RKO (cell line): ENCODE data around the gene HSD17B14.
"Not testable (repeated sequence)": the region's sequence is repeated elsewhere in the genome, so short reads cannot be mapped to it uniquely, and the experiment has no call there.

Source experiments
- DNase-seq: peaks from one replicate; pipeline ENCODE4 v3.0.0-alpha.2; 2016; ENCODE audit warnings: low spot score

Gene HSD17B14

GRCh38 chr19:48867123-48867745 lies 30.9 kb upstream of the HSD17B14 start:
- DNase-seq, result no peak

- DNase-seq, result no peak
These were observed 30.4 kb upstream of the HSD17B14 start for GRCh38 chr19:48866692-48867091.

- DNase-seq, result no peak
These were observed 26.5 kb upstream of the HSD17B14 start for GRCh38 chr19:48862827-48863226.

GRCh38 chr19:48861313-48861712 lies 25.0 kb upstream of the HSD17B14 start:
- DNase-seq, result no peak

- DNase-seq, result no peak
These were observed 23.7 kb upstream of the HSD17B14 start for GRCh38 chr19:48859711-48860572.

- DNase-seq, result no peak
These were observed 22.9 kb upstream of the HSD17B14 start for GRCh38 chr19:48858984-48859710.

GRCh38 chr19:48856921-48857320 lies 20.6 kb upstream of the HSD17B14 start:
- no peak for DNase-seq

GRCh38 chr19:48854103-48854502 lies 17.8 kb upstream of the HSD17B14 start:
- DNase-seq, result no peak

GRCh38 chr19:48853483-48853882 lies 17.2 kb upstream of the HSD17B14 start:
- DNase-seq, result no peak

- no peak for DNase-seq
These were observed 16.0 kb upstream of the HSD17B14 start for GRCh38 chr19:48852292-48852691.

GRCh38 chr19:48846659-48847058 lies 10.4 kb upstream of the HSD17B14 start:
- not testable (repeated sequence) for DNase-seq

GRCh38 chr19:48845384-48845783 lies 9.1 kb upstream of the HSD17B14 start:
- DNase-seq, result no peak

- DNase-seq, result peak; percentile 81
These were observed 8.2 kb upstream of the HSD17B14 start for GRCh38 chr19:48844472-48844871.

- DNase-seq, result peak; percentile 66
These were observed 6.5 kb upstream of the HSD17B14 start for GRCh38 chr19:48842789-48843162.

- no peak for DNase-seq
These were observed 5.3 kb upstream of the HSD17B14 start for GRCh38 chr19:48841571-48841970.

- DNase-seq, result no peak
These were observed 4.8 kb upstream of the HSD17B14 start for GRCh38 chr19:48841047-48841446.

GRCh38 chr19:48837687-48838086 lies 1.4 kb upstream of the HSD17B14 start:
- no peak for DNase-seq

GRCh38 chr19:48837051-48837524 lies 797 bp upstream of the HSD17B14 start:
- DNase-seq, result peak; percentile 74

- DNase-seq, result peak; percentile 91
These were observed 580 bp downstream of the HSD17B14 start for GRCh38 chr19:48835734-48836088.

- peak; percentile 32 for DNase-seq
These were observed 2.3 kb downstream of the HSD17B14 start for GRCh38 chr19:48833977-48834376.

GRCh38 chr19:48833049-48833448 lies 3.2 kb downstream of the HSD17B14 start:
- no peak for DNase-seq

GRCh38 chr19:48830965-48831364 lies 5.3 kb downstream of the HSD17B14 start:
- DNase-seq, result no peak

GRCh38 chr19:48830088-48830487 lies 6.2 kb downstream of the HSD17B14 start:
- DNase-seq, result no peak
